Panc1 (cell line): ENCODE results near the gene ORC4.

Experiments
- CTCF ChIP-seq: fragments of 450-650 bp; IDR thresholded peaks from 2 replicates; pipeline ENCODE4 v1.5.1; 2017; ENCODE audit warnings: mild to moderate bottlenecking
- POLR2AphosphoS5 ChIP-seq: IDR thresholded peaks from 2 replicates; pipeline ENCODE4 v1.6.1; 2012; ENCODE audit warnings: mild to moderate bottlenecking, low read depth, low read length, moderate library complexity
- REST ChIP-seq, 2 experiments: IDR thresholded peaks; 2 replicates each; pipeline ENCODE4 v1.6.1; 2011 to 2012; ENCODE audit warnings: low read depth in 2 of 2, control low read depth in 1 of 2, low read length in 1 of 2, mild to moderate bottlenecking in 1 of 2, moderate library complexity in 1 of 2; ENCODE audit not compliant: insufficient read depth in 1 of 2
- TCF7L2 ChIP-seq: IDR thresholded peaks from 2 replicates; pipeline ENCODE4 v1.6.1; 2011; ENCODE audit warnings: mild to moderate bottlenecking, low read depth, low read length, inconsistent platforms

- TF ChIP-seq CTCF = no peak
- TF ChIP-seq TCF7L2 = no peak
- no peak for TF ChIP-seq POLR2AphosphoS5
- TF ChIP-seq REST (IDR thresholded peaks at IDR 0.05; ENCODE audit: insufficient read depth in 1 of 2, low read depth in 2 of 2, low read length in 1 of 2) = no peak
Measured at GRCh38 chr2:148013876-148014275, 6.7 kb downstream of the ORC4 start.
